ENCODE results near the gene ZFPM1. TPM values are rescaled to one million over a fixed set of nuclear protein-coding genes. Genes with fewer than 3 reads are reported as not detected.

Gene ZFPM1
- total RNA-seq, 2 experiments from 2014 or later = 15.0 to 18.0 TPM

DNA sequence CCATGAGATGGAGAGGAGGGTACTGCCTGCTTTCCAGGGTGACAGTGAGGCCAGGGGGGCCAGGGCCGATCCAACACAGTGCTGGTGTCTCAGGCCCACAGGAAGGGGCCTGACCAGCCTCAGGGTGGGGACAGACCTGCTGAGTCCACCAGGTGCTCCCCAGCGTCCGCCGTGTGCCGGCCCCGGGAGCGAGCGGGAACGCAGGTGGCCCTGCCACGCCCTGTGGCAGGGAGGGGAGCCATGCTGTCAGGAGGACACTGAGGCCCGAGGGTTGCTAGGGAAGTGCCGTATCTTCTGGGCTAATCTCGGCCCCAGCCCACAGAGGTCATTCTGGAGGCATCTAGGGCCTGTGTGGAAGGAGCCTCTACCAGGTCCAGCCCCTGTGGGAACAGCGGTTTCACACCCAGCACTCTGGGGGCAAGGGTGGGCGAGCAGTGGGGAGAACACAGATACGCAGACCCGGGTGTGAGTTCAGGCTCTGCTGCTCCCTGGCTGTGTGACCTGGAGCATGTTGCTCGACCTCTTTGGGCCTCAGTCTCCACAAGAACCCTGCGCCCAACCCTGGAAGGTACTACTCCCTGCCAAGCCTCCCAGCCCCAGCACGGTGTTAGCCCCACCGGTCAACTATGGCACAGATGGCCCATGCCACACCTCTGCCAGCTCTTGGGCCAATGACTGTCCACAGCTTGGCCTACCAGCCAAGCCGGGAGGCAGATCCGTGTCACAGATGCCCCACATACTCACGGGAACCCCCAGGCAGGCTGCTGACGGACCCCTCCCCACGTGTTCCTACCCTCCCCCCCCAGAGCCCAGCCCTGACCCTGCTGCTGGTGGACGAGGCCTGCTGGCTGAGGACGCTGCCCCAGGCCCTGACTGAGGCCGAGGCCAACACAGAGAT lies 73.2 kb downstream of the ZFPM1 start:
- H3K4me3 Mint-ChIP-seq = no peak overlapping the region
- no peak for DNase-seq
- no peaks in the 10 kb centered on the region for H3K4me1 Mint-ChIP-seq (ENCODE audit: low read depth)
- peaks cover 2% of the 10 kb centered on the region for H3K36me3 Mint-ChIP-seq (ENCODE audit: low read depth)
- intact Hi-C loops (cut with micrococcal nuclease) = loop anchor here (5.0 kb wide), 1 partner anchor 74 kb away; the partner anchor contains the start of gene ZFPM1
- ATAC-seq = no peak
- ChIA-PET CTCF (interaction anchor here (0.9 to 1.1 kb wide), 2 partner anchors 83 to 89 kb away, joined by 3 read pairs; no protein-coding TSS in a partner anchor), POLR2A (interaction anchor here (0.7 kb wide), 1 partner anchor 483 kb away, joined by 3 read pairs; no protein-coding TSS in a partner anchor)
- no peaks in the 10 kb centered on the region for H3K27me3 Mint-ChIP-seq
- no peak overlapping the region for H3K27ac Mint-ChIP-seq
- TF ChIP-seq, protein P1, sequence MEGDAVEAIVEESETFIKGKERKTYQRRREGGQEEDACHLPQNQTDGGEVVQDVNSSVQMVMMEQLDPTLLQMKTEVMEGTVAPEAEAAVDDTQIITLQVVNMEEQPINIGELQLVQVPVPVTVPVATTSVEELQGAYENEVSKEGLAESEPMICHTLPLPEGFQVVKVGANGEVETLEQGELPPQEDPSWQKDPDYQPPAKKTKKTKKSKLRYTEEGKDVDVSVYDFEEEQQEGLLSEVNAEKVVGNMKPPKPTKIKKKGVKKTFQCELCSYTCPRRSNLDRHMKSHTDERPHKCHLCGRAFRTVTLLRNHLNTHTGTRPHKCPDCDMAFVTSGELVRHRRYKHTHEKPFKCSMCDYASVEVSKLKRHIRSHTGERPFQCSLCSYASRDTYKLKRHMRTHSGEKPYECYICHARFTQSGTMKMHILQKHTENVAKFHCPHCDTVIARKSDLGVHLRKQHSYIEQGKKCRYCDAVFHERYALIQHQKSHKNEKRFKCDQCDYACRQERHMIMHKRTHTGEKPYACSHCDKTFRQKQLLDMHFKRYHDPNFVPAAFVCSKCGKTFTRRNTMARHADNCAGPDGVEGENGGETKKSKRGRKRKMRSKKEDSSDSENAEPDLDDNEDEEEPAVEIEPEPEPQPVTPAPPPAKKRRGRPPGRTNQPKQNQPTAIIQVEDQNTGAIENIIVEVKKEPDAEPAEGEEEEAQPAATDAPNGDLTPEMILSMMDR (IDR thresholded peaks at IDR 0.05) = no peak
- H3K9me3 Mint-ChIP-seq = no peaks in the 10 kb centered on the region

DNA sequence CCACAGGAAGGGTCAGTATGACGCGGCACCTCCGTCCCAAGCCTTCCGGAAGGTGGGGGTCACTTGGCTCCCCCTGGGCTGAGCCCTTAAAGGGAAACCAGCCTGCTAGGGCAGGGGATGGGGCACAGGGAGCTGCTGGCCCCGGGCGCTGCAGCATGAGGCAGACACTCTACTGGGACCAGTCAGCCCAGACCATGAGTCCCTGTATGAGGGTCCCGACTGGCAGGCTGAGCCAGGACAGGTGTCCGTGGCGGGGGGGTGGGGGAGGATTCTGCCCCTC lies 73.8 kb downstream of the ZFPM1 start:
- ATAC-seq (no peak), DNase-seq (no peak)
- POLR2A ChIA-PET = no interaction called here
- Mint-ChIP-seq H3K9me3 (no peaks in the 10 kb centered on the region), H3K27ac (no peak overlapping the region), H3K4me3 (no peak overlapping the region), H3K4me1 (ENCODE audit: low read depth) (no peaks in the 10 kb centered on the region), H3K36me3 (ENCODE audit: low read depth) (peaks cover 2% of the 10 kb centered on the region), H3K27me3 (no peaks in the 10 kb centered on the region)
- CTCF ChIA-PET = interaction anchor here (0.9 kb wide), 1 partner anchor 83 kb away, joined by 3 read pairs; no protein-coding TSS in a partner anchor
- TF ChIP-seq, protein P1 (IDR thresholded peaks at IDR 0.05) = no peak
- intact Hi-C loops (cut with micrococcal nuclease) = loop anchor here (5.0 kb wide), 1 partner anchor 75 kb away; the partner anchor contains the start of gene ZFPM1

DNA sequence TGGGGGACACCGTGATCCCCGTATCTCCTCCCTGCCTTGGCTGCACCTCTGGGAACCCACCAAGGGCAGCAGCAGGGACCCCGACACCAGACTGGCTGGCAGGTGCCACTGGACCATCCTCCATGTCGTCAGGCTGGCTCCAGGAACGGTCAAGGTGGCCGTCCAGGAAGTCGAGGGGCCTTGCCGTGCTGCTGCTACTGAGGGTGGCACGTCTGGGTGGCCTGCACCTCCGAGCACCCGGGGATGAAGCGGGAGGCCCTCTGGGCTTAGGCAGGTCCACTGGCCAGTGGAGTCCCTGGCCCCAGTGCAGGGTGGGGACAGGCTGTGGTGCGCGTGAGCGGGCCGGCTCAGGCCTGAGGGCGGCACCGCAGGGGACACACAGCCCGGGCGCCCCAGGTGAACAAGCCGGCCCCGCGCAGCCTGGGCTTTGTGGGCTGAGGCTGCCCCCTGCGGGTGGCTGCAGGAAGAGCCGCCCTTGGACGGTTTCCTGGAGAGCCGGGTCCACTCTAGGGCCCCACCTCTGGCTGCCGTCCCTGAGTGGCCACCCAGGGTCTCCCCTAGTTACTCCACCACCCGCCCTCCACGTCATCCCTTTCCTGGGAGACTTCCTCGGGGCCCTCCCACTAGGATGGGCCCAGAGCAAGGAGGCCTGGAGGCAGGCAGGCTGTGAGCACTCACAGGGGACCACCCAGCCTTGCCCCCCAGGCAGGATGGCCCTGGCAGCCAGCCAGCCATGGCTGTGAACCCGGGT lies 74.3 kb downstream of the ZFPM1 start:
- ChIA-PET CTCF (no interaction called here), POLR2A (no interaction called here)
- no peaks in the 10 kb centered on the region for H3K4me1 Mint-ChIP-seq (ENCODE audit: low read depth)
- H3K27me3 Mint-ChIP-seq = no peaks in the 10 kb centered on the region
- intact Hi-C loops (cut with micrococcal nuclease) = loop anchor here (5.0 kb wide), 1 partner anchor 75 kb away; the partner anchor contains the start of gene ZFPM1
- ATAC-seq (peak; percentile 82), DNase-seq (peak; percentile 71)
- no peak overlapping the region for H3K27ac Mint-ChIP-seq
- no peaks in the 10 kb centered on the region for H3K36me3 Mint-ChIP-seq (ENCODE audit: low read depth)
- TF ChIP-seq, protein P1 (IDR thresholded peaks at IDR 0.05) = peak; percentile 85
- no peak overlapping the region for H3K4me3 Mint-ChIP-seq
- no peaks in the 10 kb centered on the region for H3K9me3 Mint-ChIP-seq

DNA sequence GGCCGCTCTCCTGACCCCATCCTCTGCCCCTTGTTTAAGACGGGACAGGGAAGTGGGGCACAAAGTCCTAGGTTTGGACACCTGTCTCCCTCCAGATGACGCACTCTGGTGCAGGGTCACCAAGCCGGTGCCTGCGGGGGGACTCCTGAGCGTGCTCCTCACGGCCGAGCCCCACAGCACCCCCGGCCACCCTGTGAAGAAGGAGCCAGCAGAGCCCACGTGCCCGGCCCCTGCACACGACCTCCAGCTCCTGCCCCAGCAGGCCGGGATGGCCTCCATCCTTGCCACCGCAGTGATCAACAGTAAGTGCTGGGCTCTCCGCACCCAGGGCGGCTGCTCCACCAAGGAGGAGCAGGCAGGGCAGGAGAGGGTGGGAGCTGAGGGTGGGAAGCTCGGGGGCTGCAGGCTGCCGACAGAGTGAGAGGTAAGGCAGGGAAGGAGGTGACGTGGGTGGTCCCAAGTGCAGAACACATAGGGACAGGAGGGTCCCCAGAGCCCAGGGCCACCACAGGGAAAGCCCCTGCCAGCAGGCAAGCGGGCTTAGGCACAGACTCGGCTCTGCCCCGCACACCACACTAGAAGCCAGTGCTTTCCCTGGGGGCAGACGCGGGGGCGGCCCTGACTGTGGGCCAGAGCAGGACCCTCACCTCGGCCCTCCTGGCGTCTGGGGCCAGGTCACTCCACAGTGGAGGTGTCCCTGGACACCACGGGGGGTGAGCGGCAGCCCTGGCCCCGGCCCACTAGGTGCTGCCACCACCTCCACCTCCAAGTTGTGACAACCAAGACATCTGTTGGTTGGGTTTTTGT lies 75.1 kb downstream of the ZFPM1 start:
- POLR2A ChIA-PET = no interaction called here

More for the DNA sequence above, 75.1 kb downstream of the ZFPM1 start:
- Mint-ChIP-seq H3K9me3 (no peaks in the 10 kb centered on the region), H3K36me3 (ENCODE audit: low read depth) (no peaks in the 10 kb centered on the region), H3K4me1 (ENCODE audit: low read depth) (no peaks in the 10 kb centered on the region), H3K4me3 (no peak overlapping the region), H3K27me3 (no peaks in the 10 kb centered on the region), H3K27ac (no peak overlapping the region)
- intact Hi-C loops (cut with micrococcal nuclease) = loop anchor here (5.0 kb wide), 1 partner anchor 76 kb away; the partner anchor contains the start of gene ZFPM1
- DNase-seq (no peak), ATAC-seq (no peak)
- TF ChIP-seq, protein P1 (IDR thresholded peaks at IDR 0.05) = no peak
- CTCF ChIA-PET = interaction anchor here (0.7 to 1.6 kb wide), 2 partner anchors 34 to 80 kb away, joined by 3 read pairs; no protein-coding TSS in a partner anchor

Measured in activated CD8-positive, alpha-beta T cell treated with anti-CD3 and anti-CD28 coated beads for 36 hours (primary cell).